ENCODE data around the gene RRP12. TPM values are rescaled to one million over a fixed set of nuclear protein-coding genes. Genes with fewer than 3 reads are reported as not detected.
"Not testable (repeated sequence)": the region's sequence is repeated elsewhere in the genome, so short reads cannot be mapped to it uniquely, and the experiment has no call there.

The RRP12 gene
- total RNA-seq, 2 donors from 2014 or later: 27.8 to 33.5 TPM

DNA sequence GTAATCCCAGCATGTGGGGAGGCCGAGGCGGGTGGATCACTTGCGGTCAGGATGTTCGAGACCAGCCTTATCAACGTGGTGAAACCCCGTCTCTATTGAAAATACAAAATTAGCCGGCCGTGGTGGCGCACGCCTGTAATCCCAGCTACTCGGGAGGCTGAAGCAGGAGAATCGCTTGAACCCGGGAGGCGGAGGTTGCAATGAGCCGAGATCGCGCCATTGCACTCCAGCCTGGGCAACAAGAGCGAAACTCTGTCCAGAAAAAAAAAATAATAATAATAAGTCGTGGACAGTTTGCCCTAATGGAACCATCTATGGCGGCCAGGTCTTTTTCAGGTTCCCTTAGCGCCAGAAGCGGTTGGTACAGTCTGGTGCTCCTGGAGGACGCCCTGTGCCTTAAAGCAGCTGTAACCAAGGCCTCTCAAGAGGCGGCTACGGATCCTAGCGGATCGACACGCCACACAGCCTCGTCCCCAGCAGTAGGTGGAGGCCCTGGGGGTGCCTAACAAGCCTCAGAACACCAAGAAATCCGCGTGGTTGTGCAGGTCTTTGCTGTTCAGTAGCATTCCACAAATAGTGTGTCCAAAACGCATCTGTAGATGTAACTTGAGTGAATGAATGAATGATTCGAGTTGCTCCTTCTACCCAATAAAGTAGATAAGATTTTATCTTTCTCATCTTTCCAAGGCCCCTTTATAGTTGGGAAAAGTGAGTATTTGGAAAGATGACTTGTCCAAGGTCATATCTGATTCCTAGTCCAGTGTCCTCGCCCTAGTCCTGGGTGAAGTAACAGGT, 25.8 kb upstream of the RRP12 start:
- DNase-seq: no peak
- ATAC-seq (replicated peaks in 1 of 2): no peak
- Mint-ChIP-seq H3K27ac (peak overlapping the region; percentile 95), H3K27me3 (ENCODE audit: low read depth) (no peaks in the 10 kb centered on the region), H3K36me3 (ENCODE audit: insufficient read depth in 2 of 2) (peaks cover 16 to 34% of the 10 kb centered on the region in 2 donors), H3K4me3 (peak overlapping the region; percentile 76 to 97), H3K9me3 (no peaks in the 10 kb centered on the region), H3K4me1 (ENCODE audit: low read depth) (peaks cover 52% of the 10 kb centered on the region)

DNA sequence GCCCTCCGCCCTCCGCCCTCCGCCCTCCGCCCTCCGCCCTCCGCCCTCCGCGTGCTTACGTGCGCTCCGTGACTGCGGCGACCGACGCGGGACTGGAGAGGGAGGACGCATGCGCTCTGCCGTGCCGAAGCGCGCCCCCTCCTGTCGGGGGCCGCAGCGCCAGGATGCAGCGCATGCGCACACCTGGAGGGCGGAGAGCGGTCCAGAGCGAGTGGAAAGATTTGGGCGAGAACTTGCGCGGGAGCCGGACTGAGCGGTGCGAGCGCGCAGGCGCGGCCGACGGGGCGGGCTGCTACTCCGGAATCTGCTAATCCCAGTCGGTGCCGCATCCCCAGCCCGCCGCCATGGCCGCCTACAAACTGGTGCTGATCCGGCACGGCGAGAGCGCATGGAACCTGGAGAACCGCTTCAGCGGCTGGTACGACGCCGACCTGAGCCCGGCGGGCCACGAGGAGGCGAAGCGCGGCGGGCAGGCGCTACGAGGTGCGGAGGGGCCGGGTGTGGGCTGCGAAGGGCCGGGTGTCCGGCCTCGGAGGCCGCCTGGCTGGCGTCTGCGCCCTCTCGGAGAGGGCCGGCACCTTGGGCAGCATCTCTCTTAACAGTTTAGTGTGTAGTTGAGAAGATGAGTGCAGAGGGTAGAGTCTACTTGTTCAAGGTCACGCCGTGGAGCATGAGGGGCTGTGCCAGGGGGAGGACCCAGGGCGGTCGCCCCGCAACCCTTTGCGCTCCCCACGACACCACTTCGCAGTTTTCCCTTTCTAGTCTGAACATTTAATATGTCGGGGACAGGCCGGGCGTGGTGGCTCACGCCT, 25.0 kb upstream of the RRP12 start, which contains the start of gene PGAM1:
Gene PGAM1, plus strand, starts transcription at position 228 of the 812 bp plus-strand sequence. Its CDS starts 117 bp downstream, at position 345.
- H3K36me3 Mint-ChIP-seq (ENCODE audit: insufficient read depth in 2 of 2): peaks cover 16 to 32% of the 10 kb centered on the region in 2 donors
- peaks cover 60% of the 10 kb centered on the region for H3K4me1 Mint-ChIP-seq (ENCODE audit: low read depth)
- ATAC-seq (replicated peaks in 1 of 2) (peak; percentile 80), DNase-seq (peak; percentile 94 to 98)
- peak within 1 kb of the TSS; percentile 76 to 97 for H3K4me3 Mint-ChIP-seq
- no peaks in the 10 kb centered on the region for H3K9me3 Mint-ChIP-seq
- H3K27ac Mint-ChIP-seq: peak within 1 kb of the TSS; percentile 98
- no peaks in the 10 kb centered on the region for H3K27me3 Mint-ChIP-seq (ENCODE audit: low read depth)

DNA sequence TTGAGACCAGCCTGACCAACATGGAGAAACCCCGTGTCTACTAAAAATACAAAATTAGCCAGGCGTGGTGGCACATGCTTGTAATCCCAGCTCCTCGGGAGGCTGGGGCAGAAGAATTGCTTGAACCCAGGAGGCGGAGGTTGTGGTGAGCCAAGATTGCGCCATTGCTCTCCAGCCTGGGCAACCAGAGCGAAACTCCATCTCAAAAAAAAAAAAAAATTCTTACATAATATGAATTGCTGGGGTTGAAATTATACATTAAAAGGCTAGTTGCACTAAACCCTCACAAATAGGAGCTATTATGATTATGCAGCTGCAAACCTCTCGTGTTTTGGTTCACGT, 22.6 kb upstream of the RRP12 start:
- Mint-ChIP-seq H3K4me3 (peak overlapping the region; percentile 70 to 76), H3K27ac (peak overlapping the region; percentile 98), H3K36me3 (ENCODE audit: insufficient read depth in 2 of 2) (peaks cover 16 to 17% of the 10 kb centered on the region in 2 donors), H3K4me1 (ENCODE audit: low read depth) (peaks cover 69% of the 10 kb centered on the region)
- H3K9me3 Mint-ChIP-seq; DNase-seq; H3K27me3 Mint-ChIP-seq (ENCODE audit: low read depth); ATAC-seq (replicated peaks in 1 of 2): not testable (repeated sequence)

DNA sequence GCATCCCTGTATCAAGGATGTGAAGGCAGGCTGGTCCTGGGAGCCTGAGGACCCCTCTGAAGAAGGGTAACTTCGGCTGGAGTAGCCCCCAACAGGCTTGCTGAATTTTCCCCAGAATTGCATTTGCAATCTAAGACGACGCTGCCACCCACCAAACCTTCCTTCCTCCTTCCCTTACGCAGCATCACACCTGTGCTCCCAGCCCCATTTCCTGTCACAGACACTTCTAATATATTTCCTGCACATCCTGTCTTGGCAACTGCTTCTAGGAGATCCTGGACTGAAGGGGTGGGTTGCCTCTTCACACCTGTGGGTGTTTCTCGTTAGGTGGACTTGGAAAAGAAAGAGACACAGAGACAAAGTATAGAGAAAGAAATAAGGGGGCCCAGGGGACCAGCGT, 15.4 kb upstream of the RRP12 start:
- Mint-ChIP-seq H3K36me3 (ENCODE audit: insufficient read depth in 2 of 2) (peaks cover 2 to 7% of the 10 kb centered on the region in 2 donors), H3K9me3 (no peaks in the 10 kb centered on the region), H3K27ac (peak overlapping the region; percentile 17), H3K4me3 (peak overlapping the region; percentile 25 to 38), H3K4me1 (ENCODE audit: low read depth) (peaks cover 94% of the 10 kb centered on the region), H3K27me3 (ENCODE audit: low read depth) (no peaks in the 10 kb centered on the region)
- ATAC-seq (replicated peaks in 1 of 2): no peak
- no peak for DNase-seq

DNA sequence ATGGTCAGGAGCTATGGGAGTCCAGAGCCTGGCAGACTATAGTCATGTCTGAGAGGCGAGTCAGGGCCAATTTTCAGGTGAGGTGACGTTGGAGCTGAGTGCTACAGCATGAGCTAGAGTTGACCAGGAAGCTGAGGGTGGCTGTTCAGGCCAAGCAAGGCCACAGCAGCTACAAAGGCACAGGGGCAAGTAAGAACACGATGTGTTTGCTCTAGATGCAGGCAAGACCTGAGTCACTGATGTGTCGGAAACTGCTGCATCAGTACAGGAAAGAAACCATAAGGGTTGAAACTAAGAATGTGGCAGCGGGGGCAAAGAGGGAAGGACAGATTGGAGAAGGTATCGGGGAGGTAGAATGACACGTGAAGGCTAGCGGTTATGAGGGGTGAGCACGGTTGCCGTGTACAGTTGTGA, 11.8 kb upstream of the RRP12 start:
- Mint-ChIP-seq H3K4me3 (peak overlapping the region; percentile 60 to 70), H3K27me3 (ENCODE audit: low read depth) (no peaks in the 10 kb centered on the region), H3K36me3 (ENCODE audit: insufficient read depth in 2 of 2) (peaks cover 0 to 2% of the 10 kb centered on the region in 2 donors), H3K9me3 (no peaks in the 10 kb centered on the region), H3K4me1 (ENCODE audit: low read depth) (peaks cover 67% of the 10 kb centered on the region), H3K27ac (peak overlapping the region; percentile 40)
- ATAC-seq (replicated peaks in 1 of 2): peak; percentile 80 to 86
- peak; percentile 79 to 85 for DNase-seq

DNA sequence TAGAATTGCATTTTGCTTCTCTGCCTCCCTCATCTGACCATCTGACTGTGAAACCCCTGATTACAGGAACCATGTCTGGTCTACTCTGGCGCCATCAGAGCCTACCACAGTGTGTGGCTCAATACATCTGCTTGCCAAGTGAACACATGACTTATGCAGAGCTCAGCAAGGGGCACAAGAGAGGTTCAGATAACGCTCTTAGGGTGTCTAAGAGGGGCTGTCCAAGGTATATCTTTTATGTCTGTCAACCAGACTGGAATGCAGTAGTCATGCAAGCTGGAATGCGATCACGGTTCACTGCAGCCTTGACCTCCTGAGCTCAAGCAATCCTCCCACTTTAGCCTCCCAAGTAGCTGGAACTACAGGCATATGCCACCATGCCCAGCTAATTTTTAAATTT, 10.3 kb upstream of the RRP12 start:
- DNase-seq (no peak), ATAC-seq (replicated peaks in 1 of 2) (no peak)
- H3K27me3 Mint-ChIP-seq (ENCODE audit: low read depth): no peaks in the 10 kb centered on the region
- H3K9me3 Mint-ChIP-seq: no peaks in the 10 kb centered on the region
- peaks cover 60% of the 10 kb centered on the region for H3K4me1 Mint-ChIP-seq (ENCODE audit: low read depth)
- no peak overlapping the region for H3K27ac Mint-ChIP-seq
- peaks cover 0 to 2% of the 10 kb centered on the region in 2 donors for H3K36me3 Mint-ChIP-seq (ENCODE audit: insufficient read depth in 2 of 2)
- H3K4me3 Mint-ChIP-seq: no peak overlapping the region

DNA sequence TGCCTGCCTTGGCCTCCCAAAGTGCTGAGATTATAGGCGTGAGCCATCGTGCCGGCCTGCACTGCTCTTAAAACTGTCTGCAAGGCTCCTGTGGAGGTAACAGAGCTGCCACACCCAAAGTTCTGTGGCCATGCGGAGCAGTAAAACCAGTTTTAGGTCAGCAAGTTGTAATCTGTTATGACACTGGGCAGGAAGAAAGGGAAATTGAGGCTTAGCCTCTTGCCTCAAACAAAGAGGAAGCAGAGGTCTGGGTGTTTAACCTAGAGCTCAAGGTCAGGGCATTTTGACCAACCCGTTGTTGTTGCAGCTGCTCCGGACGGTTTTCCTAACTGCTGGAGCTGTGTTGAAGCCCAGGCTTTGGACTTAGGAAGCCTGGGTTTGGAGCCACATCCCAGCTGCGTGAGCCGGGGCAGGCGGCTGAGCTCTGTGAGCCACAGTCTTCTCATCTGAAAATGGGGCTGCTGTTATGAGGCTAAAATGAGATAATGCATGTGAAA, 7.4 kb upstream of the RRP12 start:
- Mint-ChIP-seq H3K27me3 (ENCODE audit: low read depth) (no peaks in the 10 kb centered on the region), H3K36me3 (ENCODE audit: insufficient read depth in 2 of 2) (no peaks in the 10 kb centered on the region), H3K4me1 (ENCODE audit: low read depth) (peaks cover 32% of the 10 kb centered on the region), H3K27ac (no peak overlapping the region), H3K9me3 (no peaks in the 10 kb centered on the region), H3K4me3 (no peak overlapping the region)
- ATAC-seq (replicated peaks in 1 of 2): no peak
- DNase-seq: no peak

DNA sequence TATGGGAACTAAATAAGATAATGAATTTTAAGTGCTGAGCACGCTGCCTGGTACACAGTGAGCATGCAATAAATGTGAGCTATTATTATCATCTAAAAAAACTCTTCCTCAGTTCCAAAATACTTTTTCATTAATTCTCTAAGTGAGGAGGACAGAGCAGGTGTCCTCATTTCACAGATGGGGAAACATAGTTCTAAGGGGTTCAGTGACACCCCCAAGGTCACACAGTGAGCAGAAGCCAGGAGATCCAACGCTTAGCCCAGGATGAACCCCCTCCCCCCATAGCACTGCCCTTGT, 6.8 kb upstream of the RRP12 start:
- no peaks in the 10 kb centered on the region for H3K36me3 Mint-ChIP-seq (ENCODE audit: insufficient read depth in 2 of 2)
- no peak for ATAC-seq (replicated peaks in 1 of 2)
- H3K27ac Mint-ChIP-seq: no peak overlapping the region
- H3K9me3 Mint-ChIP-seq: no peaks in the 10 kb centered on the region
- H3K4me1 Mint-ChIP-seq (ENCODE audit: low read depth): peaks cover 25% of the 10 kb centered on the region
- DNase-seq: no peak
- peak overlapping the region in 1 of 2 donors; percentile 50 for H3K4me3 Mint-ChIP-seq
- H3K27me3 Mint-ChIP-seq (ENCODE audit: low read depth): no peaks in the 10 kb centered on the region

DNA sequence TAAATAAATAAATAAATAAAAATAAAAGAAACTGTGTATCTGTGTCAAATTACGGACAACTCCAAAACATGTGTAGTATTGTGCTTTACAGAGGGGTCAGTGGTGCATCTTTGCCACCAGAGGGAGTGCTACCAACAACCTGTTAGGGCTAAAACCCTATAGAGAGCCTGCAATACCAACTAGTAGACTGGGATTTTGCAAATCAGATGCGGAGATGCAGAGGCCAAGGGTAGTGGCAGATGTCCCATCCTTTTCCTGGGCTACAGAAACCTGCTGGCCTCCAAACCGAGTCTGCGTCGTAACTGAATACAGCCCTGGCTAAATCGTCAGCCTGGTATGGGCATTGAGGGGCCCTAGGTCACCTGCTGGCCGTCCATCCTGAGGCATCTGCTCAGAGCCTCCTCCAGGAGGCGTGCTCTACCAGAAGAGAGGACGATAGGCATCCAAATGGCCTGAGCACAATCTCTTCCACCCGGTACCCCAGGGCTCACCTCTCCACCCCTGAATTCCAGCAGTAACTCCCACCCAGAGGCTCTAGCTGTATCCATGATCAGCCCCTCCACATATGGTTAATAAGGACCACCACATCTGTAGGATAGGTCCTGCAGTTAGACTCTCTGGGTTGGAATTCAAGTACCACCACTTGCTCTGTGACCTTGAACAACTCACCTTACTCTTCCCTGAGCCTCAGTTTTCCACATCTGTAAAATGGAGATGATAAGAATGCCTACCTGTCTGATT, 6.2 kb upstream of the RRP12 start:
- Mint-ChIP-seq H3K9me3 (no peaks in the 10 kb centered on the region), H3K27ac (no peak overlapping the region), H3K27me3 (ENCODE audit: low read depth) (no peaks in the 10 kb centered on the region), H3K4me3 (peak overlapping the region; percentile 44 to 50), H3K4me1 (ENCODE audit: low read depth) (peaks cover 20% of the 10 kb centered on the region), H3K36me3 (ENCODE audit: insufficient read depth in 2 of 2) (no peaks in the 10 kb centered on the region)
- ATAC-seq (replicated peaks in 1 of 2) (peak; percentile 96 to 97), DNase-seq (peak; percentile 72 to 73)

DNA sequence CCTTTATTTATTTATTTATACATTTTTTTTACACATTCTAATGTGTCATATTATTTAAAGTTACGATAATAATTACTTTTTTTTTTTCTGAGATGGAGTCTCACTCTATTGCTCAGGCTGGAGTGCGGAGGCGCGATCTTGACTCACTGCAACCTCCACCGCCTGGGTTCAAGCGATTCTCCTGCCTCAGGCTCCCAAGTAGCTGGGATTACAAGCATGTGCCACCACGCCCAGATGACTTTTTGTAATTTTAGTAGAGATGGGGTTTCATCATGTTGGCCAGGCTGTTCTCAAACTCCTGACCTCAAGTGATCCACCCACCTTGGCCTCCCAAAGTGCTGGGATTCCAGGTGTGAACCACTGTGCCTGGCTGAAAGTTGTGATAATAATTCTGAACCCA, 5.3 kb upstream of the RRP12 start:
- H3K27me3 Mint-ChIP-seq (ENCODE audit: low read depth); H3K27ac Mint-ChIP-seq; H3K4me3 Mint-ChIP-seq; ATAC-seq (replicated peaks in 1 of 2); H3K9me3 Mint-ChIP-seq; H3K36me3 Mint-ChIP-seq (ENCODE audit: insufficient read depth in 2 of 2); DNase-seq: not testable (repeated sequence)
- H3K4me1 Mint-ChIP-seq (ENCODE audit: low read depth): peaks cover 19% of the 10 kb centered on the region

DNA sequence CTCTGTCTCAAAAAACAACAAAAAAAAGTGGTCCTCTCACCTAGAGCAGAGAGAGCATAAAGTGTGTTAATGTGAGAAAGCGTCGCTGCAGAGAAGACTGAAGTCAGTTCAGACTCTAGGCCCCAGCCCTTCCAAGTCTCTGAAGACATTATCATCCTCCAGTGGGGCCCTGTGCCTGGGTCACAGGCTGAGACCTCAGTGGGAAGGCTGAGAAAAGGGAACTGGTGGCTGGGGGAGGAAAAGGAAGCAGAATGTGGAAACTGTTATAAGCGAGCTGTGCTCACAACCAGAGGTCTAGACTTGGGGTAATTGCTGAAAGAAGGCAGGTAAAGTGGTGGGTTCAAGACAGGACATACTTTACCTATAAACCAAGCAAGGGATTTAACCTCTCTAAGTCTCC, 4.9 kb upstream of the RRP12 start:
- ATAC-seq (replicated peaks in 1 of 2) (no peak), DNase-seq (no peak)
- peaks cover 23% of the 10 kb centered on the region for H3K4me1 Mint-ChIP-seq (ENCODE audit: low read depth)
- no peaks in the 10 kb centered on the region for H3K36me3 Mint-ChIP-seq (ENCODE audit: insufficient read depth in 2 of 2)
- no peaks in the 10 kb centered on the region for H3K27me3 Mint-ChIP-seq (ENCODE audit: low read depth)
- H3K4me3 Mint-ChIP-seq: no peak overlapping the region
- no peak overlapping the region for H3K27ac Mint-ChIP-seq
- H3K9me3 Mint-ChIP-seq: no peaks in the 10 kb centered on the region

DNA sequence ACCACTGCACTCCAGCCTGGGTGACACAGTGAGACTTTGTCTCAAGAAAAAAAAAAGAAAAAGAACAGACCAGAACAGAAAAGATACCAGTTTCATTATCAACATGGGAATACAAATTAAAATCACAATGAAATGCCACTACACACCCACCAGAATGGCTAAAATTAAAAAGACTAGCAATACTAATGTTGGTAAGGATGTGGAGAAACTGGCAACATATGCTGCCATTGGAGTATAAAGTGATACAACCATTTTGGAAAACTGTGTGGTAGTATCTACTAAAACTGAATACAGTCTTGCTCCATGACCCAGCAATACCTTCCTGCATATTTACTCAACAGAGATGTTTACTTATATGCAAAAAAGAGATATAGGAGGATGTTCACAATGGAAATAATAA, 2.9 kb upstream of the RRP12 start:
- ATAC-seq (replicated peaks in 1 of 2): no peak
- H3K27ac Mint-ChIP-seq: no peak overlapping the region
- peaks cover 29% of the 10 kb centered on the region for H3K4me1 Mint-ChIP-seq (ENCODE audit: low read depth)
- DNase-seq: no peak
- no peaks in the 10 kb centered on the region for H3K9me3 Mint-ChIP-seq
- no peak overlapping the region for H3K4me3 Mint-ChIP-seq
- no peaks in the 10 kb centered on the region for H3K27me3 Mint-ChIP-seq (ENCODE audit: low read depth)
- no peaks in the 10 kb centered on the region for H3K36me3 Mint-ChIP-seq (ENCODE audit: insufficient read depth in 2 of 2)

DNA sequence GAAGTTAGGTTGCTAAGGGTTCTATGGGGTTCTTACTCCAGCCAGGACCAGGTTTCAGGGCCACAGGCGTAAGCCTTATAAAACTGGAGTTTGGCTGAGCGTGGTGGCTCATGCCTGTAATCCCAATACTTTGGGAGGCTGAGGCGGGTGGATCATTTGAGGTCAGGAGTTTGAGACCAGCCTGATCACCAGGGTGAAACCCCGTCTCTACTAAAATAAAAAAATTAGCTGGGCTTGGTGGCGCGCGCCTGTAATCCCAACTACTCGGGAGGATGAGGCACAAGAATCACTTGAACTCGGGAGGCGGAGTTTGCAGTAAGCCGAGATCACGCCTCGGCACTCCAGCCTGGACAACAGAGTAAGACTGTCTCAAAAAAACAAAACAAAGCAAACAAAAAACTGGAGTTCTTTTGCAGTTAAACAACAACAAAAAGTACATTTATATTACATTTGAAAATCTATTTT, 347 bp upstream of the RRP12 start:
- Mint-ChIP-seq H3K4me3 (peak overlapping the region; percentile 97 to 98), H3K9me3 (no peaks in the 10 kb centered on the region), H3K4me1 (ENCODE audit: low read depth) (peaks cover 16% of the 10 kb centered on the region), H3K27me3 (ENCODE audit: low read depth) (no peaks in the 10 kb centered on the region), H3K27ac (peak overlapping the region; percentile 89), H3K36me3 (ENCODE audit: insufficient read depth in 2 of 2) (no peaks in the 10 kb centered on the region)
- DNase-seq (no peak), ATAC-seq (replicated peaks in 1 of 2) (no peak)

Measured in activated T-cell treated with anti-CD3 and anti-CD28 coated beads, Interleukin-2, amount 50 U/mL, for 72 hours (primary cell).